ENCODE results near the gene S100A7.

GRCh38 chr1:153478047-153478691 is 17.7 kb upstream of the S100A7 start:
- TF ChIP-seq EZH2 (IDR thresholded peaks at IDR 0.05; ENCODE audit: borderline replicate concordance, low read depth, low read length, poor library complexity, severe bottlenecking) = no peak
- TF ChIP-seq CTCF (conservative IDR thresholded peaks at IDR 0.05; ENCODE audit: low read depth, low read length) = no peak

All from A673 (cell line).